Gastroesophageal sphincter (tissue), 4 donors: ENCODE results near the gene NDP. TPM values are rescaled to one million over a fixed set of nuclear protein-coding genes. Genes with fewer than 3 reads are reported as not detected.
"Not testable (repeated sequence)": the region's sequence is repeated elsewhere in the genome, so short reads cannot be mapped to it uniquely, and the experiment has no call there.

Experiments used
- ATAC-seq: fragments of 150-250 bp; one replicate; pipeline ENCODE4 v1.9.1; 2016; ENCODE audit warnings: mild to moderate bottlenecking, moderate library complexity
- H3K27ac ChIP-seq, 4 donors: fragments of 200-600 bp; sonication (generic) in 3 of 4; 1 replicate in 3 of 4; 2 replicates in 1 of 4; pipeline ENCODE4 v1.5.1; 2016 to 2019
- H3K27me3 ChIP-seq: fragments of 200-600 bp; sonication (generic); one replicate; pipeline ENCODE4 v1.5.1; 2019
- H3K36me3 ChIP-seq, 2 donors: fragments of 200-600 bp; sonication (generic); one replicate each; pipeline ENCODE4 v1.5.1; 2019; ENCODE audit warnings: control low read depth in 1 of 2
- H3K4me1 ChIP-seq, 3 donors: fragments of 200-600 bp; sonication (generic); 1 replicate in 2 of 3; 2 replicates in 1 of 3; pipeline ENCODE4 v1.5.1; 2016 to 2019; ENCODE audit warnings: control low read depth in 2 of 3
- H3K4me3 ChIP-seq, 2 donors: fragments of 200-600 bp; sonication (generic); one replicate each; pipeline ENCODE4 v1.5.1; 2019; ENCODE audit warnings: mild to moderate bottlenecking in 1 of 2, moderate library complexity in 1 of 2
- H3K9me3 ChIP-seq, 3 donors: fragments of 200-600 bp; sonication (generic); one replicate each; pipeline ENCODE4 v1.5.1; 2017 to 2019; ENCODE audit warnings: control low read depth in 2 of 3
- EP300 ChIP-seq: sonication (generic); formaldehyde crosslinking; IDR thresholded peaks from one replicate; pipeline ENCODE4 v1.6.1; 2017; ENCODE audit warnings: antibody characterized with exemption, mild to moderate bottlenecking
- POLR2A ChIP-seq, 2 donors: fragments of 450-650 bp; IDR thresholded peaks; one replicate each; pipeline ENCODE4 v1.6.1; 2017; ENCODE audit warnings: antibody characterized with exemption in 2 of 2, mild to moderate bottlenecking in 2 of 2, moderate library complexity in 1 of 2
- POLR2AphosphoS5 ChIP-seq: sonication (generic); formaldehyde crosslinking; IDR thresholded peaks from one replicate; pipeline ENCODE4 v1.6.1; 2017; ENCODE audit warnings: antibody characterized with exemption
- whole genome bisulfite sequencing, 2 donors: methylation state at CpG; one replicate each; pipeline ENCODE4 v1.1.5; 2018; ENCODE audit warnings: low coverage in 1 of 2; 5-methylcytosine and 5-hydroxymethylcytosine counted together
- total RNA-seq, 4 donors: library from RNA; depleted of rRNA; stranded (reverse); fragments of >200 nt; gene quantifications; one replicate each; pipeline ENCODE4 v1.1.0, GENCODE V29; 2016
- TF ChIP-seq, protein P1 (sequence below), 4 experiments: fragments of 200-600 bp in 2 of 4; fragments of 450-650 bp in 2 of 4; sonication (generic) in 1 of 4; IDR thresholded peaks; one replicate each; pipeline ENCODE4 v1.5.1; 2017 to 2019; ENCODE audit warnings: antibody characterized with exemption in 4 of 4, mild to moderate bottlenecking in 2 of 4, moderate library complexity in 2 of 4

Gene NDP
- total RNA-seq, 4 donors from 2014 or later, result not detected

GRCh38 chrX:43940816-43941474, 32.2 kb downstream of the NDP start:
- H3K27me3 ChIP-seq, result no peaks in the 10 kb centered on the region

GRCh38 chrX:43939187-43939926, 33.8 kb downstream of the NDP start:
- Histone ChIP-seq H3K4me1 (no peaks in the 10 kb centered on the region), H3K9me3 (no peaks in the 10 kb centered on the region), H3K4me3 (no peak overlapping the region), H3K27me3 (no peaks in the 10 kb centered on the region), H3K36me3 (no peaks in the 10 kb centered on the region), H3K27ac (no peak overlapping the region)
- WGBS, 2 donors, result 50 to 100% methylated on average over 1 to 2 of the region's 3 CpGs
- no peak for ATAC-seq
- TF ChIP-seq POLR2A (IDR thresholded peaks at IDR 0.05), result no peak
- TF ChIP-seq EP300, result no peak
- TF ChIP-seq, protein P1, sequence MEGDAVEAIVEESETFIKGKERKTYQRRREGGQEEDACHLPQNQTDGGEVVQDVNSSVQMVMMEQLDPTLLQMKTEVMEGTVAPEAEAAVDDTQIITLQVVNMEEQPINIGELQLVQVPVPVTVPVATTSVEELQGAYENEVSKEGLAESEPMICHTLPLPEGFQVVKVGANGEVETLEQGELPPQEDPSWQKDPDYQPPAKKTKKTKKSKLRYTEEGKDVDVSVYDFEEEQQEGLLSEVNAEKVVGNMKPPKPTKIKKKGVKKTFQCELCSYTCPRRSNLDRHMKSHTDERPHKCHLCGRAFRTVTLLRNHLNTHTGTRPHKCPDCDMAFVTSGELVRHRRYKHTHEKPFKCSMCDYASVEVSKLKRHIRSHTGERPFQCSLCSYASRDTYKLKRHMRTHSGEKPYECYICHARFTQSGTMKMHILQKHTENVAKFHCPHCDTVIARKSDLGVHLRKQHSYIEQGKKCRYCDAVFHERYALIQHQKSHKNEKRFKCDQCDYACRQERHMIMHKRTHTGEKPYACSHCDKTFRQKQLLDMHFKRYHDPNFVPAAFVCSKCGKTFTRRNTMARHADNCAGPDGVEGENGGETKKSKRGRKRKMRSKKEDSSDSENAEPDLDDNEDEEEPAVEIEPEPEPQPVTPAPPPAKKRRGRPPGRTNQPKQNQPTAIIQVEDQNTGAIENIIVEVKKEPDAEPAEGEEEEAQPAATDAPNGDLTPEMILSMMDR (IDR thresholded peaks at IDR 0.05), result peak in 2 of 4 experiments; percentile 25 to 27
- no peak for TF ChIP-seq POLR2AphosphoS5

More at GRCh38 chrX:43940816-43941474, 32.2 kb downstream of the NDP start:
- TF ChIP-seq, protein P1 (IDR thresholded peaks at IDR 0.05), result no peak
- TF ChIP-seq POLR2AphosphoS5 (no peak), POLR2A (IDR thresholded peaks at IDR 0.05) (no peak), EP300 (no peak)
- no peaks in the 10 kb centered on the region for H3K9me3 ChIP-seq
- no peak for ATAC-seq
- no peaks in the 10 kb centered on the region for H3K36me3 ChIP-seq
- no peaks in the 10 kb centered on the region for H3K4me1 ChIP-seq
- H3K4me3 ChIP-seq, result no peak overlapping the region
- WGBS, 2 donors, result 20 to 44% methylated on average over 1 to 2 of the region's 2 CpGs
- no peak overlapping the region for H3K27ac ChIP-seq

DNA sequence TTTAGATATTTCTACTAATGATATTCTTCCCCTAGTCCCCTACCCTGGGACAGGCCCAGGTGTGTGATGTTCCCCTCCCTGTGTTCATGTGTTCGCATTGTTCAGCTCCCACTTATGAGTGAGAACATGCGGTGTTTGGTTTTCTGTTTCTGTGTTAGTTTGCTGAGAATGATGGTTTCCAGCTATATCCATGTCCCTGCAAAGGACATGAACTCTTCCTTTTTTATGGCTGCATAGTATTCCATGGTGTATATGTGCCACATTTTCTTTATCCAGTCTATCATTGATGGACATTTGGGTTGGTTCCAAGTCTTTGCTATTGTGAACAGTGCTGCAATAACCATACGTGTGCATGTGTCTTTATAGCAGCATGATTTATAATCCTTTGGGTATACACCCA, 51.2 kb downstream of the NDP start:
- 82 to 100% methylated on average over 1 to 3 of the region's 3 CpGs for WGBS, 2 donors
- H3K27me3 ChIP-seq, H3K9me3 ChIP-seq, H3K36me3 ChIP-seq, H3K4me3 ChIP-seq, H3K27ac ChIP-seq, H3K4me1 ChIP-seq, ATAC-seq: not testable (repeated sequence)

GRCh38 chrX:43910772-43911171, 62.4 kb downstream of the NDP start:
- not testable (repeated sequence) for H3K9me3 ChIP-seq, H3K36me3 ChIP-seq, H3K4me1 ChIP-seq, H3K4me3 ChIP-seq, ATAC-seq, H3K27ac ChIP-seq, H3K27me3 ChIP-seq
- WGBS, 2 donors, result 79 to 100% methylated on average over 4 to 7 of the region's 8 CpGs

DNA sequence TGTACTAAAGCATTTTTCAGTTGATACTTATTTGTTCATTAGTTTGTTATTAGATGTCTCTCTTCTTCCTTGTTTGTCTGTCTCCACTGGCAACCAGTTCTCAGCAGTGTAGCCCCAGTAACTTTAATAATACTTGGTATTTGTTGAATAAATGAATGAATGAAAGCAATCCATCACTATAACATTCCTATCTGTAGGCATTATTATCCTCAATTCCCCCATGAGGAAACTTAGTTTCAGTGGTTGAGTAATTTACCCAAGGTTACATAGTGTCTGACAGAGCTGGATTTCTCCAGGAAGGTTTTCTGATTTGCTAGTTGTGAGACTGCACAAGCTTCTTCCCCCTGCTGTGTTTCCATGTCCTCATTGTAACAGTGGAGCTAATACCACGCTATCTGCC, 63.2 kb downstream of the NDP start:
- H3K9me3 ChIP-seq, result no peaks in the 10 kb centered on the region
- no peak overlapping the region for H3K4me3 ChIP-seq
- no peaks in the 10 kb centered on the region for H3K36me3 ChIP-seq
- TF ChIP-seq POLR2AphosphoS5 (no peak), POLR2A (IDR thresholded peaks at IDR 0.05) (no peak), EP300 (no peak)
- TF ChIP-seq, protein P1 (IDR thresholded peaks at IDR 0.05), result no peak
- no peaks in the 10 kb centered on the region for H3K27me3 ChIP-seq
- no peaks in the 10 kb centered on the region for H3K4me1 ChIP-seq
- no peak for ATAC-seq
- H3K27ac ChIP-seq, result no peak overlapping the region
- WGBS, 2 donors, result 60% methylated on average over 1 of the region's 1 CpG; no CpG with 5 or more reads in 1 of the 2 donors

- TF ChIP-seq POLR2AphosphoS5 (no peak), POLR2A (IDR thresholded peaks at IDR 0.05) (no peak), EP300 (no peak)
- TF ChIP-seq, protein P1 (IDR thresholded peaks at IDR 0.05), result no peak
- 92 to 100% methylated on average over 1 of the region's 1 CpG for WGBS, 2 donors
- Histone ChIP-seq H3K27ac (no peak overlapping the region), H3K9me3 (no peaks in the 10 kb centered on the region), H3K4me1 (no peaks in the 10 kb centered on the region), H3K36me3 (no peaks in the 10 kb centered on the region), H3K27me3 (no peaks in the 10 kb centered on the region), H3K4me3 (no peak overlapping the region)
- no peak for ATAC-seq
Measured at GRCh38 chrX:43909141-43909540, 64.0 kb downstream of the NDP start.
